ENCODE results near the gene SCAP.
"Not testable (repeated sequence)": the region's sequence is repeated elsewhere in the genome, so short reads cannot be mapped to it uniquely, and the experiment has no call there.

SCAP gene

DNA sequence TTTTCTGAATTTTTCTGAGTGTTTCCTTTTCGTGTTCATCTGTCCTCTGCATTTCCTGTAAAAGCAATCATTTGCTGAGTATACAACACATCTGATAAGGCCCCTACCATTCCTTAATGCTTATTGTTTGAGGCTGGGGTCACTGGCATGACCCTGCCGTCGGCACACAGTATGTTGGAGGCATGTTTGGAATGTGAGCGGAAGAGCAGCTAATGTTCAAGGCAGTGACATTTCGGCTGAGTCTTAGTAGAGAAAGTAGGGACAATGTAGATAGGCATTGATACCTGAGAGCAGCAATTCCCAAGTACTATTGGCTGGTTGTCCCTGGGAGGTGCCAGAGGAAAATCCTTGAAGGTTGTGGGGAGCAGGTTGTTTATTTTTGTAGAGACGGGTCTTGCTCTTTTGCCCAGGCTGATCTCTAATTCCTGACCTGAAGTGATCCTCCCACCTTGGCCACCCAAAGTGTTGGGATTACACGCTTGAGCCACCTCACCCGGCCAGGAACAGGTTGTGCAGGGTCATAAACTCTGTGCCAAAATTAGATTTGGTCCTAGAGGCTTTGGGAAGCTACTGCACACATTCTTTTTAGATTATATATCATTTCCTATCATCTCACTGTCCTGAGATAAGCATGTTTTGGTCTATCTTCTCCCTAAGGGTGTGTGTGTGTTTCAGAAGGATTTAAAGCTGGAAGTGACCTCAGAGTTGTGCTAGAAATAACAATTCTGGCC is 81.4 kb downstream of the SCAP start:
- no peak for FAIRE-seq

DNA sequence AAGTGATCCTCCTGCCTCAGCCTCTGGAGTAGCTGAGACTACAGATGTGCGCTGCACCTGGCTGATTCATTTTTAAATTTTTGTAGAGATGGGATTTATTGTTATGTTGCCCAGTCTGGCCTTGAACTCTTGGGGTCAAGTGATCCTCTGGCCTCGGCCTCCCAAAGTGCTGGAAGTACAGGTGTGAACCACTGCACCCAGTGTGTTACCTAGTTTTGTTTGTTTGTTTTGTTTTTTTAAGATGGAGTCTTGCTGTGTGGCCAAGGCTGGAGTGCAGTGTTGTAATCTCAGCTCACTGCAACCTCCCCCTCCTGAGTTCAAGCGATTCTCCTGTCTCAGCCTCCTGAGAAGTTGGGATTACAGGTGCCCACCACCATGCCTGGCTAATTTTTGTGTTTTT is 82.8 kb downstream of the SCAP start:
- FAIRE-seq: no peak

DNA sequence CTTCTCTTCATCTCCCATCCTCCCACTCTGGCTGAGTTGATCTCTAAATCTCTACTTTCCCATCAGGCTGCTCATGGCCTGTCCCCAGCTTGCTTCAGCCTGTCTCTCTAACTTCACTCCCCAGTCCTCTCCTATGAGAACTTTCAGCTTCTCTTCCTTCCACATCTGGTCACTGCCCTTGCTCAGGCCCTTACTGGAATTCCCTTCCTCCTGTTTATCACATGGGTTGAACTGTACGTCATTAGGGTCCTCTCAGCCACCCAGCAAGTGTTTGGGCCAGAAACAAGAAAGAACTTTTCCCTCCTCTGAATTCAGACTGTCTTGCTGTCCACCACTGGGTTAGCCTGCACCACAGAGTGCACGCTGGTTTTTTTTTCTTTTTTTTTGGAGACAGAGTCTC is 89.9 kb downstream of the SCAP start:
- FAIRE-seq: no peak

DNA sequence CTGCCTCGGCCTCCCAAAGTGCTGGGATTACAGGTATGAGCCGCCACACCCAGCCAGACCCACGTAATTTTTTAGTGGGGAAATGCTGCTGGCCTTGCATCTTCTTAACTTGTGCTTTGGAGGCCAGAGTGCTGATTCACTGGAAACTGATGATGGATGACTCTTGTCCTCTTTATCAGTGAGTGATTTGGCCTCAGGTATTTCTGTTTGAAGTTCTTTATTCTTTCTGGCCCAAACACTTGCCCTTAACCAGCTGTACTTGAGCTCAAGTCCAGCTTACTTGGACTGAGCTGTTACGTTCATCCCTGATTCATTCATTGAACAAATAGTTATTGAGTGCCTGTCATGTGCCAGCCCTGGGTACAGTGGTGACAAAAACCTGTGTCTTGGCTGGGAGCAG is 90.7 kb downstream of the SCAP start:
- FAIRE-seq: no peak

DNA sequence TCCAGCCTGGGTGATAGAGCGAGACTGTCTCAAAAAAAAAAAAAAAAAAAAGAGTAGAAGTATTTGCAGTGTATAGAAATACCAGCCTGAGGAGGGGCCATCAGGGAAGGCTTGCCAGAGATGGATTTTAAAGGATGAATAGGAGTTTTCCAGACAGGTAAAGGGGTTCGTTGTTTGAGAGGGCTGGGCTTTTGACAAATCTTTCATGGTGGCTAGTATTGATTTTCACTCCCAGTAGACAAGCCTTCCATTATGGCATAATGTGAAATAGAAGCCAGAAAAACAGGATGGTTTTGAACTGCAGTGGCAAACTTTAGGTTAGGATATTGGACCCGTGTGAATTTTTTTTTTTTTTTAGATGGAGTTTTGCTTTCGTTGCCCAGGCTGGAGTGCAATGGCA is 91.3 kb downstream of the SCAP start:
- FAIRE-seq: no peak

DNA sequence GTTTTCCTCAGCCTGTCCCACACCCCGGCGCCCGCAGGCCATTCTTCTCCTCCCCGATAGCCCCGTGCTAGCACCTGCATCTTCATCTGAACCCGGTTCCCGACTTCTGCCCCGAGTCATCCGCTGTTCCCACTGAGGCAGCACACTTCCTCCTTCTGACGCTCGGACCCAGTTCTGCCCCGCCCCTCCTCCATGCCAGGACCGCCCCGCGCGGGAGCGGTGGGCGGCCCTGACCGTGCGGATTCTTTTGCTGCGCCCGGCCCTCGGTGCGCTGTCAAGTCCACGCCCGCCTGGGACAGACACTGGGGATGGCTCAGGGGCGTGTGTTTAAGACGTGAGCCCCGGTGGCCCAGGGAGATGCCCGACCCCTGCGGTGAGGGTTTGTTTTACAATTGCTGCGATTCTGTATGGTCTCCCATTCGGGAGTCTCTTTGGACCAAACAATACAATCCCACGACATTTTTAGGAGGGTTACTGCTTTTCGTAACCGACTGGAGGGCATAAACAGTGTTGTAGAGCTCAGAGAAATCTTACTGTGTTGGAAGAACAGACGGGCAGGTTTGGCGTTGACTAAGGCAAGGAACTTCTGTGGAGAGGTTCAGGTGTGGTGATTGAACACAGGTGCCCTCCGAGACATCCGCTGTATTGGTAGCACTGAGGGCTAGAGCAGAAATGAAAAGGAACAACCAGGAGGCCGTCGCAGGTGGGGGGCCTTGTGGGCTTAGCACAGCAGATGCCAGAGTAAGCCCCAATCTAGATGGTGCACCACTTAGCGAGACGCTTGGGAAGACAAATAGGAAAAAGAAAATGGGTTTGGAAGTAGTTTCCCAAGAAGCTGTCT is 94.2 kb downstream of the SCAP start:
- no peak for FAIRE-seq

DNA sequence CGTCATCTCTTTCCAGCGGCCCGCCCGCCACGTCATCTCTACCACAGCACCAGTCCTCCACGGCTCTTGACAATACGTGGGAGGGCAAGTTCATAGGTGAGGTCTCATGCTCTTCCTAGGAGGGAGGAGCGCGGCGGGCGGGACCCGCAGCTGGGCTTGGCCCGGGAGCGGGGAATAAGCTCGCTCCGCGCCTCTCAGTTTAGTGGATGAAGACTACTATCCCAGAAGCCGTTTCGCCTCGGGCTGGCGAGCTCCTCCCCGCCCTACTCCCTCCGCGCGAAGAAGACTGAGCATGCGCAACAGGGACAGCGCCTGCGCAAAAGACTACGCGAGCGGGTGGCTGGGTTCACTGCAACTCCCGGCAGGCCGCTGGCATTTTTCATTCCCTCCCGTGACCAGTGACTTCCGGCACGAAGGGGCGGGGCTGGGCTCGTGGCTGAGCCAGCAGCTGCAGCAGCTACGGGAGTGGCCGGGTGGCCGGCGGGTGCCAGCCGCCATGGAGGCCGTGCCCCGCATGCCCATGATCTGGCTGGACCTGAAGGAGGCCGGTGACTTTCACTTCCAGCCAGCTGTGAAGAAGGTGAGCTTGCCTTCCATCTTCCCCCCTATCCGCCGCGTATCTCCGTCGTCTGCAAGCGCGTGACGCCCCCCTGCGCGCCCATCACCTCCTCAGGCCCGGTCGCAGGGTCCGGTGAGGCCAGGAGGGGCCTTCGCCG is 95.0 kb downstream of the SCAP start, which contains the start of gene PTPN23:
Gene PTPN23, plus strand, starts transcription at position 421 of the 716 bp plus-strand sequence. Its CDS starts 76 bp downstream, at position 497.
- peak; percentile 78 for FAIRE-seq

DNA sequence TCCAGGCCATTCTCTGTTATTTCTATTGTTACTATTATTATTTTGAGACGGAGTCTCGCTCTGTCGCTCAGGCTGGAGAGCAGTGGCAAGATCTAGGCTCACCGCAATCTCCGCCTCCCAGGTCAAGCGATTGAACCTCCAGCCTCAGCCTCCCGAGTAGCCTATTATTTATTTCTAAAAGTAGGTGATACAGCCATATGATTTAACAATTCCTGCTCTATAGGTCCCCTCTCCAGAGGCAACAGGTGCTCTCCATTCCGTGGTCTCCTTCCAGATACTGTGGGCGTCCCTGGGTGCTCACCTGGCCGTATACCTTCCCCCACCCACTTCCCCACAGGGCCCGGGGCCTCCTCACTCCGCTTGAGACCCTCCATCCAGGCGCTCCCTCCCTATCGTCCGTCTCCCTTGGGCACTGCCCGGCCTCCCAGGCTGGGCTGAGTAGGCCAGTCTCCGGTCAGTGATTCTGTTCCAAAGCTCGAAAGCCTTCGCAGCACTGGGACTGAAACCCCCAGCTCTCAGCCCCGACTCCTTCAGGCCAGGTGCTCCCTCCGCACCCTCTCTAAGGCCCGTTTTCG is 95.6 kb downstream of the SCAP start:
- no peak for FAIRE-seq

DNA sequence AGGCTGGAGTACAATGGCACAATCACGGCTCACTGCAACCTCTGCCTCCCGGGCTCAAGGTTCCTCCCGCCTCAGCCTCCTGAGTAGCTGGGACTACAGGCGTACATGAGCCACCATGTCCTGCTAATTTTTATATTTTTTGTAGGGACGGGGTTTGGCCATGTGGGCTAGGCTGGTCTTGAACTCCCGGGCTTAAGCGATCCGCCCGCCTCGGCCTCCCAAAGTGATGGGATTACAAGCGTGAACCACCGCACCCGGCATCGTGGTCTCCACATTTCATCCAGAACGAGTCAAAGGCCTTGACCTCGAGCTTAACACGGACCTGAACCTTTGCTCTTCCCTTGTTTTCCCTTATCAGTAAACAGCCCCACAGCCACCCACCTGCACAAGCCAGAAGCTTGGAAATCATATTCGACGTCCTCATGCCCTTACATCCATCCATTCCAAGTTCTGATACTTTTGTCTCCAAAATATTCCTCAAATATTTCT is 96.3 kb downstream of the SCAP start:
- no peak for FAIRE-seq

DNA sequence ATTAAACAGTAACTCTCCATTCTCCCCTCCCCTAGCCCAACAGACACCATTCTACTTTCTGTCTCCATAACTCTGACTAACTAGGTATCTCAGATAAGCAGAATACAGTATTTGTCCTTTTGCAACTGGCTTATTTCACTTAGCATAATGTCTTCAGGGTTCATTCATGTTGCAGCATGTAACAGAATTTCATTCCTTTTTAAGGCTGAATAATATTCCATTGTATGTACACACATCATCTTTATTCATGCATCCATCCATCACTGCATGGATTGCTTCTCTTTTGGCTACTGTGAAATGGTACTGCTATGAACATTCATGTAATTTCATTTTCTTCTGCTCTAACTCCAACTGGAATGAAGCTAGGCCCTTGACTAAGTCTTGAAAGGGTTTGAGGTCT is 96.9 kb downstream of the SCAP start:
- no peak for FAIRE-seq

DNA sequence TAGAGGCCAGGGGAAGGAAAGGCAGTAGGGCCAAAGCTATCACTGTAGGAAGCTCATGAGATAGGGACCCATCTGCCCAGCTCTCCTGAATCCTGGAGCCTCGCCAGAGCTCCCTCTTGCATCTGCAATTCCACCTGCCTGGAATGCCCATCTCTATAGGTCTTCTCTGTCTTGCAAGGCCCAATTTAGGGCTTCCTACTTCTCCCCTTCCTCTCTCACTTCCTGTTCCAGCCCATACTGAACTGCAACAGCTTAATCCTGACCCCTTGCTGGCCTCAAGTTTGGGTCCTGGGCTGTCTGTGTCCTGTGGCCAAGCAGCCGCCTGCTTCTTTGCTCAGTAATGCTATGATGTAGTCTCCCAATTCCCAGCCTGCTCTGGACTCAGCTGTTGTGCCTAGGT is 98.6 kb downstream of the SCAP start:
- FAIRE-seq: no peak

DNA sequence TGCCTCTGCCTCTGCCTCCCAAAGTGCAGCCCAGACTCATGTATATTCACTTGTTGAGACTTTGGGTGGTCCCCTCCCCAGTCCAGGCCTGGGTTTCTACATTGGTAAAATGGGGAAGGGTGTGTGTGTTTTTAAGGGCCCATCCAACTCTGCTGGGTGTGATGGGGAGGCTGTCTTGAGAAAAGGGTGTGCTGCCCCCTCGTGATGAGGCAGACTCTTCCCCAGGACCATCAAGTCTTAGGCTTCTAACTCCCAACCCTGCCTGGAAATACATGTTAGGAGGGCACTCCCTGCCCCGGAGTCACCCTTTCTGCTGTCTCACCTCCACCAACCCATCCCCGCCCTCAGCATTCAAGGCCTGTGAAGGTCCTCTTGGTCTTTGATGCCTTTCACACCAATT is 99.3 kb downstream of the SCAP start:
- no peak for FAIRE-seq

DNA sequence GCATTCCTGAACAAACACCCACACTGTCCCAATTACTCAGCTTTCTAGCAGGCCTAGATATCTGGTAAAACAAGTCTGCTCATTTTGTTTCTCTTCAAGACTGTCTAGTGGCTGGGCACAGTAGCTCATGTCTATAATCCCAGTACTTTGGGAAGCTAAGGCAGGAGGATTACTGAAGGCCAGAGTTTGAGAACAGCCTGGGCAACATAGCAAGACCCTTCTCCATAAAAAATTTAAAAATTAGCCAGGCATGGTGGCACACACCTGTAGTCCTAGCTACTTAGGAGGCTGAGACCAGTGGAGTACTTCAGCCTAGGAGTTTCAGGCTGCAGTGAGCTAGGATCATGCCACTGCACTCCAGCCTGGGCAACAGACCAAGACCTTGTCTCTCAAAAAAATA is 101.2 kb downstream of the SCAP start:
- no peak for FAIRE-seq

DNA sequence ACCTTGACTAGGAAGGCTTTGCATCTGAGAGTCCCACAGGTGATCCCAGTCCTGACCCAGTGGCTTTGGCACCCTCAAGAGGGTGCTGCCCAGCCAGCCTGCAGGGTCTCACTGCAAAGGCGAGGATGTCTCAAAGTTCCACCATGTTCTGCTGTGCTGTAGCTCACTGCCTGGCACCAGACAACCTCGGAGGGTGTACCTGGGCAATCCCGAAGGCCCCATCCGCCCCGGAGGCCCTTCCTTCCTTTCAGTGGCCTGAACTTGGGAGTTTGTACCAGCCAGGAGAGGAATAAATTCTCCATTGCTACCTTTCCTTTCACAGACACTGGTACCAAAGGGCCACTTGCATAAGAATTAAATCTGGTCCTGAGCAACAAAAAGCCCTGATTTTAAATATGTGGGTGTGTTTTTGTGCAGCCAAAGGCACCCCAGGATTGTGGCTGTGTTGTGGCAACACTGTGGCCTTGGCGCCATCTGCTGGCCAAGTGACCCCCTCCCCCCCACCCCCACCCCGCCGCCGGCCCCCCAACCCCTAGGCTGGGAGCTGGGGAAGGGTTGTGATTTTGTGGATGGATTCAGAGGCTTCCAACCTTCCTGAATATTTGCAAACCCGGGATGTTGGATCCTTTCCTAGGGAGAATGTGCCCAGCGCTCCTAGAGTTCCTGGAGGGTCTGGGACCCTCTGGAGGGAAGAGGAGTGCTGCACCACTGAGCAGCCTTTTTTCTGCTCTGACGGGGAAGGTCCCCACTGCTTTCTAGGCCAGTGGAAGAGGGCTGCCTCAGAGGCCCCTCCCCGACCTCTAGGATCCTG is 104.6 kb downstream of the SCAP start:
- FAIRE-seq: no peak

DNA sequence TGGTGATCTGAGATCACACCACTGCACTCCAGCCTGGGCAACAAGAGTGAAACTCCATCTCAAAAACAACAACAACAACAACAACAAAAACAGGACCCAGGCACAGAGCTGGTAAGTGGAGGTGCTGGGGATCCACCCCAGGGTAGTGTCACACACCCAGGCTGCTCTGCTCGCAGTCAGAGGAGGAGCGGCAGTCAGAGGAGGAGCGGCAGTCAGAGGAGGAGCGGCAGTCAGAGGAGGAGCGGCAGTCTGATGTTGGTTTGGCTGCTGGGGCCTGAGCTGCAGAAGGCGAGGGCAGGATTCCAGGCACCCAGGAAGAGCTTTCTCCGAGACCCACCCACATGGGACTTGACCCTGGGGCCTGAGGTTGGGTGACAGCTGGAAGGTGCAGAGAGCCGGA is 105.7 kb downstream of the SCAP start:
- not testable (repeated sequence) for FAIRE-seq

DNA sequence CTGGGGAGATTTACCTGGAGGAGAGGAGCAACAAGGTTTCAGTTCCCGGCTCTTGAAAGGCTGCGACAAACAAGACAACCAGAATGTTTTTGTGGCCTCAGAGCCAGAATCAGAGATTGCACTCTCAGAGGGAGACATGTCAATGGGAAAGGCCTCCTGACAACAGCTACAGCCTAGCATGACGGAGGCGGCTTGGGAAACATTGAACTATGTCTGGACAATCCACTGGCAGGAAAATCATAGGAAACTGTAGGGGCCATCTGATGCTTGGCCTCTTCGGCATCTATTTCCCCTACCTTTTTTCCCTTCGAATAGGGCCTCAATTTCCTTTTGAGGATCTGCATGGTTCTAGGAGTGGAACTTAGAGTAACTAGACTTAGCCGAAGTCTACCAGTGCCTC is 108.1 kb downstream of the SCAP start:
- FAIRE-seq: no peak

DNA sequence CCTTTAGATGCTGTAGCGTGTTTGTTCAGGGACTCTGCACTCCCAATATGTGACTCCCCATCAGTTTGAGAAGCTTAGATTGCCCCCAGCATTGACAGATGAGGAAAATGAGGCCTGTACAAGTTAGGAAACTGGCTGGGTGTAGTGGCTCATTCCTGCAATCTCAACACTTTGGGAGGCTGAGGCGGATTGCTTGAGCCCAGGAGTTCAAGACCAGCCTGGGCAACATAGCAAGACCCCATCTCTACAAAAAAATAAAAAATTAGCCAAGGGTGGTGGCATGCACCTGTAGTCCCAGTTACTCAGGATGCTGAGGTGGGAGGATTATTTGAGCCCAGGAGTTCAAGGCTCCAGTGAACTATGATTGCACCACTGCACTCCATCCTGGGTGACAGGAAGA is 108.9 kb downstream of the SCAP start:
- no peak for FAIRE-seq

DNA sequence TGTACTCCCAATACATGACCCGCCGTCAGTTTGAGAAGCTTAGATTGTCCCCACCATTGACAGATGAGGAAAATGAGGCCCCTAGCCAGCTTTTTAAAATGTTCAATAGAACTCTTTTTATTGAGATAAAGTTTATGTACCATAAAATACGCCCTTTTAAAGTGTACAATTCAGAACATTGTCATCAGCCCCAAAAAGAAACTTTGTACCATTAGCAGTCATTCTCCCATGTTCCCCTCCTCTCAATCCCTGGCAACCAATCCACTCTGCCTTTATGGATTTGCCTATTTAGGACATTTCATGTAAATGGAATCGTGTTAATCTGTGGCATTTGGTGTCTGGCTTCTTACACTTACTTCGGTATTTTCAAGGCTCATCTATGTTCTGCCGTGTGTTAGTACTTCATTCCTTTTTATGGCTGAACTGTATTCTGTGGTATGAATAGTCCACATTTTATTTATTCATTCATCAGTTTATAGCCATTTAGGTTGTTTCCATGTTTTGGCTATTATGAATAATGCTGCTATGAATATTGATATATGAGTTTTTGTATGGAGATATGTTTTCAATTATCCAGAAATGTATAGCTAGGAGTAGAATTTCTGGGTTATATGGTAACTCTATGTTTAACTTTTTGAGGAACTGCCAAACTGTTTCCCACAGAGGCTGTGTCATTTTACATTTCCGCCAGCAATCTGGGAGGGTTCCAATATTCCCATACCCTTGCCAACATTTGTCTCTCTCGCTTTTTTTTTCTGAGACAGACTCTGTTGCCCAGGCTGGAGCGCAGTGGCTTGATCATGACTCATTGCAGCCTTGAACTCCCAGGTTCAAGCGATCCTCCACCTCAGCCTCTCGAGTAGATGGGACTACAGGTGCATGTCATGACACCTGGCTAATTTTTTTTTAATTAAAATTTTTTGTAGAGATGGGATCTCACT is 110.3 kb downstream of the SCAP start:
- no peak for FAIRE-seq
